Thymus (tissue), 11 donors: Measurements from ENCODE around the gene SGSH. TPM values are rescaled to one million over a fixed set of nuclear protein-coding genes. Genes with fewer than 3 reads are reported as not detected.

Experiments
- DNase-seq, 9 donors: peaks; one replicate each; pipeline ENCODE4 v3.0.0-alpha.2; 2013; ENCODE audit warnings: low spot score in 9 of 9, low read depth in 6 of 9, missing footprints in 1 of 9
- H3K27ac ChIP-seq, 2 donors: one replicate each; pipeline ENCODE4 v1.5.1; 2013; ENCODE audit warnings: control low read depth in 1 of 2, low read depth in 1 of 2, low read length in 1 of 2, mild to moderate bottlenecking in 1 of 2, moderate library complexity in 1 of 2
- H3K27me3 ChIP-seq, 2 donors: one replicate each; pipeline ENCODE4 v1.5.1; 2013; ENCODE audit warnings: low read length in 1 of 2; ENCODE audit not compliant: control insufficient read depth in 2 of 2, insufficient read depth in 1 of 2
- H3K36me3 ChIP-seq, 2 donors: one replicate each; pipeline ENCODE4 v1.5.1; 2013; ENCODE audit warnings: low read length in 1 of 2, mild to moderate bottlenecking in 1 of 2, moderate library complexity in 1 of 2; ENCODE audit not compliant: control insufficient read depth in 2 of 2, insufficient read depth in 2 of 2
- H3K4me1 ChIP-seq, 2 donors: one replicate each; pipeline ENCODE4 v1.5.1; 2013; ENCODE audit warnings: low read length in 2 of 2; ENCODE audit not compliant: control insufficient read depth in 2 of 2, insufficient read depth in 2 of 2
- H3K4me3 ChIP-seq, 2 donors: one replicate each; pipeline ENCODE4 v1.5.1; 2013; ENCODE audit warnings: low read length in 2 of 2, control low read depth in 1 of 2, mild to moderate bottlenecking in 1 of 2
- H3K9me3 ChIP-seq, 2 donors: one replicate each; pipeline ENCODE4 v1.5.1; 2013; ENCODE audit warnings: low read length in 1 of 2, mild to moderate bottlenecking in 1 of 2; ENCODE audit not compliant: control insufficient read depth in 2 of 2, insufficient read depth in 1 of 2
- WGBS: extraction: QIAGEN DNeasy Blood & Tissue Kit; methylation state at CpG from one replicate; pipeline ENCODE4 v1.1.7; 2013; 5-methylcytosine and 5-hydroxymethylcytosine counted together
- polyA plus RNA-seq: library from polyadenylated mRNA; stranded (reverse); fragments of 200-250 nt; gene quantifications from one replicate; pipeline ENCODE4 v1.2.3, GENCODE V29; 2013
- total RNA-seq: library from RNA; stranded (reverse); fragments of 120-200 nt; gene quantifications from one replicate; pipeline ENCODE4 v1.2.4, GENCODE V29; 2013
- donor health status: healthy.

The SGSH gene
- total and polyA plus RNA-seq, 2 donors: 4.0 to 38.9 TPM

GRCh38 chr17:80256034-80256350, 35.9 kb upstream of the SGSH start:
- no peak overlapping the region for H3K27ac ChIP-seq
- no peak overlapping the region for H3K4me3 ChIP-seq
- no peaks in the 10 kb centered on the region for H3K36me3 ChIP-seq
- no peaks in the 10 kb centered on the region for H3K27me3 ChIP-seq
- peaks cover 2 to 19% of the 10 kb centered on the region in 2 donors for H3K4me1 ChIP-seq
- WGBS: 98% methylated on average over 5 of the region's 5 CpGs
- no peak for DNase-seq
- H3K9me3 ChIP-seq: no peaks in the 10 kb centered on the region

GRCh38 chr17:80254396-80255251, 34.5 kb upstream of the SGSH start:
- Histone ChIP-seq H3K36me3 (no peaks in the 10 kb centered on the region), H3K9me3 (no peaks in the 10 kb centered on the region), H3K27me3 (no peaks in the 10 kb centered on the region), H3K4me1 (peaks cover 2 to 16% of the 10 kb centered on the region in 2 donors), H3K27ac (peak overlapping the region in 1 of 2 donors; percentile 70), H3K4me3 (no peak overlapping the region)
- DNase-seq: peak in 4 of 9 donors; percentile 53 to 83 (median 66)
- WGBS: 40% methylated on average over 13 of the region's 13 CpGs

GRCh38 chr17:80253631-80254395, 33.7 kb upstream of the SGSH start:
- WGBS: 95% methylated on average over 21 of the region's 21 CpGs
- Histone ChIP-seq H3K36me3 (no peaks in the 10 kb centered on the region), H3K27ac (no peak overlapping the region), H3K4me3 (no peak overlapping the region), H3K27me3 (no peaks in the 10 kb centered on the region), H3K4me1 (peaks cover 2 to 13% of the 10 kb centered on the region in 2 donors), H3K9me3 (no peaks in the 10 kb centered on the region)
- DNase-seq: no peak

GRCh38 chr17:80252871-80253270, 32.7 kb upstream of the SGSH start:
- Histone ChIP-seq H3K27ac (no peak overlapping the region), H3K27me3 (no peaks in the 10 kb centered on the region), H3K4me1 (peaks cover 2 to 13% of the 10 kb centered on the region in 2 donors), H3K4me3 (no peak overlapping the region), H3K9me3 (no peaks in the 10 kb centered on the region), H3K36me3 (no peaks in the 10 kb centered on the region)
- 29% methylated on average over 13 of the region's 13 CpGs for WGBS
- DNase-seq: peak in 2 of 9 donors; percentile 53 to 65

- 96% methylated on average over 11 of the region's 11 CpGs for WGBS
- no peaks in the 10 kb centered on the region for H3K27me3 ChIP-seq
- H3K27ac ChIP-seq: no peak overlapping the region
- no peak for DNase-seq
- H3K36me3 ChIP-seq: no peaks in the 10 kb centered on the region
- H3K9me3 ChIP-seq: no peaks in the 10 kb centered on the region
- peaks cover 2 to 13% of the 10 kb centered on the region in 2 donors for H3K4me1 ChIP-seq
- no peak overlapping the region for H3K4me3 ChIP-seq
Observed at GRCh38 chr17:80251966-80252365, 31.8 kb upstream of the SGSH start.

- no peak overlapping the region for H3K4me3 ChIP-seq
- no peak for DNase-seq
- no peak overlapping the region for H3K27ac ChIP-seq
- WGBS: 95% methylated on average over 26 of the region's 26 CpGs
- no peaks in the 10 kb centered on the region for H3K27me3 ChIP-seq
- no peaks in the 10 kb centered on the region for H3K9me3 ChIP-seq
- no peaks in the 10 kb centered on the region for H3K4me1 ChIP-seq
- no peaks in the 10 kb centered on the region for H3K36me3 ChIP-seq
Observed at GRCh38 chr17:80248894-80249710, 29.0 kb upstream of the SGSH start.

GRCh38 chr17:80248001-80248893, 28.1 kb upstream of the SGSH start:
- Histone ChIP-seq H3K9me3 (no peaks in the 10 kb centered on the region), H3K27me3 (no peaks in the 10 kb centered on the region), H3K4me1 (no peaks in the 10 kb centered on the region), H3K4me3 (no peak overlapping the region), H3K36me3 (no peaks in the 10 kb centered on the region), H3K27ac (no peak overlapping the region)
- no peak for DNase-seq
- 97% methylated on average over 23 of the region's 23 CpGs for WGBS

GRCh38 chr17:80247561-80247960, 27.4 kb upstream of the SGSH start:
- Histone ChIP-seq H3K27ac (no peak overlapping the region), H3K36me3 (no peaks in the 10 kb centered on the region), H3K27me3 (no peaks in the 10 kb centered on the region), H3K9me3 (no peaks in the 10 kb centered on the region), H3K4me3 (no peak overlapping the region), H3K4me1 (no peaks in the 10 kb centered on the region)
- 96% methylated on average over 17 of the region's 17 CpGs for WGBS
- DNase-seq: no peak
